ENCODE results near the gene HS6ST3.

HS6ST3 gene

DNA sequence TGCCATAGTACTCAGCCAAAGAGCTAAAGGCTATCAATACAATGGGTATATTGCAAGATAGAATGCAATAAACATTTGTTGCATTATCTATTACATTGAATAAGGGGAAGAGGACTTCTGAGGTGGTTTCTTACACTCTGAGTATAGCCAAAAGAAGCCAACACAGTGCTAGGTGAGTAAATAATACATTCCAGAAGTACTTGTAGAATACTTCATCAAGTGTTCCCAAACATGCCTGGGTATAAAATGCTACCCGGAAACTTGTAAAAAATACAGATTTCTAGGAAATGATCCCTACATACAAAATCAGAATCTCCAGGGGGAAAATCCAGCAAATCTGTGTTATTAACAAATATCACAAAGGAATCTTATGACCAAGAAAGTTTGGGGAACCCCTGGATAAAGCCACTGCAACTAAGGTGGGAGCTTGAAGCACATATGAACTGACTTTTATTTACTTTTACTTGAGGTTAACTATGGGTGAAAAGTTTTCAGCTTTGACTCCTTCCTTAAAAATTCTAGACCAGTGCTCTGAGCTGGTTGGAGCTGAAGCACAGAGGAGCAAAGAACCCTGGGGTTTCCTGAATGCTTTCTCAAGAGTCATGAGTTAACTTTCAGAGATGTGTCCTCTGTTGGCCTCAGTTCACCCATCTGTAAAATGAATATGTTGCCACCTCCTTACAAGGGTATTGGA, 768.4 kb downstream of the HS6ST3 start:
- no peak for DNase-seq

DNA sequence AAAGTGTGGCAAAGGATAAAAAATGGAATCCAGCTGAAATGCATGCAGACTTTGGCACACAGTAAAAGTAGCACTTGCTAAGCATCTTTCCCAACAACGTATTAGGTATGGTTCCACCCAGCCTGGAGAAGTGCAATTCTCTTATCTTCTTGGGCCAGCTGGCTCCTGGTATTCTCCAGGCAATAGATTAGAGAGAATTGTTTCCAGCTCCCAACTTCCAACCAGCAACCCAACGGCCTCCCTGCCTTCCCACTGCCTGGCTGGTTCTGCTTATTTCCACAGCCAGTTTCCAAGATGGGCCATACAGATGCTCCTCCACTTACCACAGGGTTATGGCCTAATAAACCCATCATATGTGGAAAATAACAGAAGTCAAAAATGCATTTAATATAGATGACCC, 771.0 kb downstream of the HS6ST3 start:
- DNase-seq: no peak

DNA sequence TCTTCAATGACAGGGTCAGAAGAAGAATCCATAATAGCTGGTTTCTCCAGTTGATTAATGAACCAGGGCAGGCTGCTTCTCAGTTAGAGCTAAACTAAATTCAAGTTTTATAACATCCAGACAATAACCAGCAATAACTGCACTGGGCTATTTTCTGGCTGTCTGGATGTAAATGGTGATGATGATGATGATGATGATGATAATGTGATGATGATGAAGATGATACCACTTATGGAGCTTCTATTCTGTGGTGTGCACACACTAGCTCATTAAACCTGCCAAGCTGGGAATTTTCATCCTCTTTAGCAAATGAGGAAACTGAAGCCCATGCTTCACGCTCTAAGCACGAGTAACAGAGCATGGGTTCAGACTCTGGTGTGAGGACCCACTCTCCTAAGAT, 772.2 kb downstream of the HS6ST3 start:
- DNase-seq: no peak

DNA sequence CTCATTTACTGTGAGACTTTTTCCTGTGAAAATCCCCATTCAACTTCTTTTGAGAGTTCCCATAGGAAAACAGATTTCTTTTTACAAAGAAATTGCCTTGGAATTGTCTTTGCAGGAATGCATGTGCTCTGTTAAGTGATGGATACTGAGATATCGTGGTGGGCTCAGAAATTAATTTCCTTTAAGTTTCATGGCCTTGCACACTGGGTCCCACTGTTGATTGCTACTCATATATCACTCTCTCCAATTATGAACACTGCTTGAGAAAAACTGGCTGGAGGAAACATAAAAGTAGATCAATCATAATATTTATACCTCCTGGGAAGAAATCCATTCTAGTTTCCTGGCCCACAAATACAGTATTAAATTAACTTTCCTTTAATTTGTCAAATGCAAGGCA, 773.1 kb downstream of the HS6ST3 start:
- DNase-seq: no peak

DNA sequence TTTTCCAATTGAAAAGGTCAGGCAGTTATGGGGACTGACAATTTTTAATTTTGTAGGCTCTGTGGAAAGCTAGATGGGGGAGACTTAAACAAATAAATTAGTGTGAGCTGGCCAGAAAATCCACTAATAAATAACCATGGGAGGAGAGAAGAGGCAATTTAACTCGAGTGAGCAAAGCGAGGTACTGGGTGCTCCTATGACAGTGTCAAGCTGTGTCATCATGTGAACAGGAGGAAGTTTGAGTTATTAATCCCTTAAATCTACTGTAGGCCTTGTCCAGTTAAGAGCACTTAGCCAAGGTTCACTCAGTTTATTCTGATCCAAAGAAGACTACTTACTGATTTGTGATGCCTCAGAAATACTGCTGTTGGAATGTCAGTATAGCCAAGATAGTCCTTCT, 781.6 kb downstream of the HS6ST3 start:
- no peak for DNase-seq

DNA sequence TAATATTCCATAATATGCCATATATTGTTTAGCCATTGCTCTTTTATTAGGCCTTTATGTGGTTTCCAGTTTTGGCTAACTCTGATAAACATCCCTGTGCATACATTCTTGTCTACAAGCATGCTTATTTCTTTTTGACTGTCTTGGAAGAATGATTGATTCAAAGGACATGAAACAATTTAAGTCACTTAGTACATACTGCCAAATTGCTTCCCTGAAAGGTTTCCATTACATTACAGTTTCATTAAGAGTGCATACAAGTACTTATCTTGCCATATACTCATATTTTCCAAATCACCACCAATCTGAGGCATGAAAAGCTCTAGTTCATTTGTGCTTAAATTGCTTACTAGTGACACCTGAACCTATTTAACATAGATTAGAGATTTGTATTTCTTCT, 790.5 kb downstream of the HS6ST3 start:
- DNase-seq: no peak

Measured in bone marrow (tissue), 2 donors.